Measurements from ENCODE around the gene TMEM151B. TPM values are rescaled to one million over a fixed set of nuclear protein-coding genes. Genes with fewer than 3 reads are reported as not detected.

Gene TMEM151B
- polyA plus RNA-seq, 1 donor from 2014 or later: 66.0 TPM

- peak overlapping the region; percentile 93 for H3K9ac ChIP-seq (ENCODE audit: low read length)
- H4K20me1 ChIP-seq (ENCODE audit: insufficient read depth): peaks cover 5% of the 10 kb centered on the region
- peak overlapping the region; percentile 94 for H3K27ac ChIP-seq (ENCODE audit: low read length)
- H3K27me3 ChIP-seq (ENCODE audit: insufficient read depth, low read depth, low read length): no peaks in the 10 kb centered on the region
- no peaks in the 10 kb centered on the region for H3K9me2 ChIP-seq (ENCODE audit: insufficient read depth, low read length)
- H3K4me2 ChIP-seq (ENCODE audit: low read length): peak overlapping the region; percentile 81
- H3F3A ChIP-seq (ENCODE audit: insufficient read depth, low read length, poor library complexity, severe bottlenecking): no peaks in the 10 kb centered on the region
- peaks cover 46% of the 10 kb centered on the region for H3K79me2 ChIP-seq (replicated peaks; ENCODE audit: insufficient read depth, low read length)
- TF ChIP-seq SMC3 (conservative IDR thresholded peaks at IDR 0.05; ENCODE audit: poor library complexity): peak; percentile 15
- no peak for TF ChIP-seq RAD21 (conservative IDR thresholded peaks at IDR 0.05)
- TF ChIP-seq MXI1 (conservative IDR thresholded peaks at IDR 0.05; ENCODE audit: poor library complexity, severe bottlenecking): peak; percentile 99
- no peak for TF ChIP-seq REST (IDR thresholded peaks at IDR 0.05; ENCODE audit: borderline replicate concordance)
- peak; percentile 68 for TF ChIP-seq EP300 (conservative IDR thresholded peaks at IDR 0.05; ENCODE audit: poor library complexity, severe bottlenecking)
- peak; percentile 11 for TF ChIP-seq POLR2AphosphoS5 (IDR thresholded peaks at IDR 0.05)
- peak overlapping the region; percentile 99 for H3K4me3 ChIP-seq (ENCODE audit: low read length)
- H2AFZ ChIP-seq (ENCODE audit: low read depth, low read length): peak overlapping the region; percentile 38
- H3K9me3 ChIP-seq (ENCODE audit: low read length): no peaks in the 10 kb centered on the region
- peaks cover 16% of the 10 kb centered on the region for H3K36me3 ChIP-seq (ENCODE audit: insufficient read depth, low read length)
Measured at GRCh38 chr6:44247338-44248302, 22.6 kb upstream of the TMEM151B start.

GRCh38 chr6:44248579-44248978 lies 21.7 kb upstream of the TMEM151B start:
- no peaks in the 10 kb centered on the region for H3K9me3 ChIP-seq (ENCODE audit: low read length)
- H3F3A ChIP-seq (ENCODE audit: insufficient read depth, low read length, poor library complexity, severe bottlenecking): no peaks in the 10 kb centered on the region
- peaks cover 5% of the 10 kb centered on the region for H4K20me1 ChIP-seq (ENCODE audit: insufficient read depth)
- peak overlapping the region; percentile 81 for H3K4me2 ChIP-seq (ENCODE audit: low read length)
- H3K79me2 ChIP-seq (replicated peaks; ENCODE audit: insufficient read depth, low read length): peaks cover 46% of the 10 kb centered on the region
- H3K9ac ChIP-seq (ENCODE audit: low read length): peak overlapping the region; percentile 93
- H2AFZ ChIP-seq (ENCODE audit: low read depth, low read length): no peak overlapping the region
- peaks cover 16% of the 10 kb centered on the region for H3K36me3 ChIP-seq (ENCODE audit: insufficient read depth, low read length)
- TF ChIP-seq CTCF (IDR thresholded peaks at IDR 0.05; ENCODE audit: poor library complexity, severe bottlenecking) (no peak), POLR2AphosphoS5 (IDR thresholded peaks at IDR 0.05) (no peak), SMC3 (conservative IDR thresholded peaks at IDR 0.05; ENCODE audit: poor library complexity) (no peak), RAD21 (conservative IDR thresholded peaks at IDR 0.05) (no peak), REST (IDR thresholded peaks at IDR 0.05; ENCODE audit: borderline replicate concordance) (no peak), EP300 (conservative IDR thresholded peaks at IDR 0.05; ENCODE audit: poor library complexity, severe bottlenecking) (no peak), TAF1 (IDR thresholded peaks at IDR 0.05; ENCODE audit: low read depth) (no peak), EZH2 (IDR thresholded peaks at IDR 0.05; ENCODE audit: borderline replicate concordance, insufficient read depth, low read length, poor library complexity, severe bottlenecking) (no peak)
- peak overlapping the region; percentile 94 for H3K27ac ChIP-seq (ENCODE audit: low read length)
- peak overlapping the region; percentile 99 for H3K4me3 ChIP-seq (ENCODE audit: low read length)
- no peaks in the 10 kb centered on the region for H3K27me3 ChIP-seq (ENCODE audit: insufficient read depth, low read depth, low read length)
- no peaks in the 10 kb centered on the region for H3K9me2 ChIP-seq (ENCODE audit: insufficient read depth, low read length)
